ENCODE data around the gene FPR1.
"Not testable (repeated sequence)": the region's sequence is repeated elsewhere in the genome, so short reads cannot be mapped to it uniquely, and the experiment has no call there.

The FPR1 gene

DNA sequence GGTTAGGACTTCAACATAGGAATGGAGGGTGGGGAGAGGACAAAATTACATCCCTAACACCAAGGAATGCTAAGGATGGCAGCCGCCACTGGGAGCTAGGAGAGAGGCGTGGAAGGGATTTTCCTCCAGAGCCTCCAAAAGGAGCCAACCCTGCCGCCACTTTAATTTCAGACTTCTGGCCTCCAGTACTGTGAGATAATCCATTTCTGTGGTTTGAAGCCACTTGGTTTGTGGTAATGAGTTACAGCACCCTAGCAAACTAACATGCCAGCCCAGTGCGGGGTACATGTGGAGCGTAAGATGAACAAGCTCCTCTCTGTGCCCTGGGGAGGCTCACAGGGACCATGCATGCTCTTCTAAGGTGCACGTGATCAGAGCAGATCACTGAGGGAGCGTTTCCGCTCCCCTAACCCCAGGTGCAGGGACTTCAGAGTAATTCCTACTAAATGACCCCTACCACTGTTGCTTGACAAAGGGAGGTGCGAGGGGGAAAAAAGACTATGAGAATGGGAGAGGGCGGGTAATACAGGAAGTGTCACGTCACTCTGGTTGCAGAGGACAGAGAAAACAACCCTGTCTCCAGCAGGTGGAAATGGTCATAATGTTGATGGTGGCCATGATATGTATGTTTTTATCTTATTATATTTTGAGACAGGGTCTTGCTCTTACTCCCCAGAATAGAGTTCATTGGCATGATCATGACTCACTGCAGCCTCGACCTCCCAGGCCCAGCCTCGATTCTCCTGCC is 12.0 kb downstream of the FPR1 start:
- no peak overlapping the region for H3K9ac ChIP-seq (ENCODE audit: low read length)
- H3K4me3 ChIP-seq (ENCODE audit: low read depth, low read length, poor library complexity, severe bottlenecking): no peak overlapping the region
- no peaks in the 10 kb centered on the region for H3K27me3 ChIP-seq (ENCODE audit: insufficient read depth, low read length)
- no peaks in the 10 kb centered on the region for H3K9me2 ChIP-seq (ENCODE audit: low read depth, low read length)
- no peak for TF ChIP-seq EZH2 (IDR thresholded peaks at IDR 0.05; ENCODE audit: borderline replicate concordance, low read length)
- TF ChIP-seq, protein P1, sequence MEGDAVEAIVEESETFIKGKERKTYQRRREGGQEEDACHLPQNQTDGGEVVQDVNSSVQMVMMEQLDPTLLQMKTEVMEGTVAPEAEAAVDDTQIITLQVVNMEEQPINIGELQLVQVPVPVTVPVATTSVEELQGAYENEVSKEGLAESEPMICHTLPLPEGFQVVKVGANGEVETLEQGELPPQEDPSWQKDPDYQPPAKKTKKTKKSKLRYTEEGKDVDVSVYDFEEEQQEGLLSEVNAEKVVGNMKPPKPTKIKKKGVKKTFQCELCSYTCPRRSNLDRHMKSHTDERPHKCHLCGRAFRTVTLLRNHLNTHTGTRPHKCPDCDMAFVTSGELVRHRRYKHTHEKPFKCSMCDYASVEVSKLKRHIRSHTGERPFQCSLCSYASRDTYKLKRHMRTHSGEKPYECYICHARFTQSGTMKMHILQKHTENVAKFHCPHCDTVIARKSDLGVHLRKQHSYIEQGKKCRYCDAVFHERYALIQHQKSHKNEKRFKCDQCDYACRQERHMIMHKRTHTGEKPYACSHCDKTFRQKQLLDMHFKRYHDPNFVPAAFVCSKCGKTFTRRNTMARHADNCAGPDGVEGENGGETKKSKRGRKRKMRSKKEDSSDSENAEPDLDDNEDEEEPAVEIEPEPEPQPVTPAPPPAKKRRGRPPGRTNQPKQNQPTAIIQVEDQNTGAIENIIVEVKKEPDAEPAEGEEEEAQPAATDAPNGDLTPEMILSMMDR (IDR thresholded peaks at IDR 0.05; ENCODE audit: low read length): no peak
- H3K27ac ChIP-seq (ENCODE audit: low read depth, low read length, poor library complexity, severe bottlenecking): no peak overlapping the region
- no peaks in the 10 kb centered on the region for H3K36me3 ChIP-seq (ENCODE audit: insufficient read depth, low read length)
- H3K9me3 ChIP-seq (ENCODE audit: low read length): no peaks in the 10 kb centered on the region
- H3F3A ChIP-seq (ENCODE audit: insufficient read depth, low read length): no peaks in the 10 kb centered on the region
- no peaks in the 10 kb centered on the region for H3K4me1 ChIP-seq (ENCODE audit: insufficient read depth, low read length, severe bottlenecking)
- H2AFZ ChIP-seq (ENCODE audit: low read length): no peak overlapping the region
- H3K79me2 ChIP-seq (ENCODE audit: insufficient read depth, low read length): no peaks in the 10 kb centered on the region
- H3K4me2 ChIP-seq (ENCODE audit: low read length): no peak overlapping the region
- no peaks in the 10 kb centered on the region for H4K20me1 ChIP-seq (ENCODE audit: insufficient read depth, low read length)

DNA sequence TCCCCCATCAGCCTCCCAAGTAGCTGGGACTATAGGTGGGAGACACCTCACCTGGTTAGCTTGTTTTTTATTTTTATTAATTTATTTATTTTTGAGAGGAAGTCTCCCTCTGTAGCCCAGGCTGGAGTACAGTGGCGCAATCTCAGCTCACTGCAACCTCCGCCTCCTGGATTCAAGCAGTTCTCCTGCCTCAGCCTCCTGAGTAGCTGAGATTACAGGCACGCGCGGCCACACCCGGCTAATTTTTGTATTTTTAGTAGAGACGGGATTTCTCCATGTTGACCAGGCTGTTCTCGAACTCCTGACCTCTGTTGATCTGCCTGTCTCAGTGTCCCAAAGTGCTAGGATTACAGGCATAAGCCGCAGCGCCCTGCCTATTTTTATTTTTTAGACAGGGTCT is 13.2 kb downstream of the FPR1 start:
- not testable (repeated sequence) for H3K9ac ChIP-seq (ENCODE audit: low read length); H2AFZ ChIP-seq (ENCODE audit: low read length); H3K9me3 ChIP-seq (ENCODE audit: low read length); H3K4me1 ChIP-seq (ENCODE audit: insufficient read depth, low read length, severe bottlenecking); H3F3A ChIP-seq (ENCODE audit: insufficient read depth, low read length); H3K4me3 ChIP-seq (ENCODE audit: low read depth, low read length, poor library complexity, severe bottlenecking); H4K20me1 ChIP-seq (ENCODE audit: insufficient read depth, low read length); H3K4me2 ChIP-seq (ENCODE audit: low read length); H3K27me3 ChIP-seq (ENCODE audit: insufficient read depth, low read length); H3K27ac ChIP-seq (ENCODE audit: low read depth, low read length, poor library complexity, severe bottlenecking); H3K36me3 ChIP-seq (ENCODE audit: insufficient read depth, low read length); H3K79me2 ChIP-seq (ENCODE audit: insufficient read depth, low read length); H3K9me2 ChIP-seq (ENCODE audit: low read depth, low read length)

DNA sequence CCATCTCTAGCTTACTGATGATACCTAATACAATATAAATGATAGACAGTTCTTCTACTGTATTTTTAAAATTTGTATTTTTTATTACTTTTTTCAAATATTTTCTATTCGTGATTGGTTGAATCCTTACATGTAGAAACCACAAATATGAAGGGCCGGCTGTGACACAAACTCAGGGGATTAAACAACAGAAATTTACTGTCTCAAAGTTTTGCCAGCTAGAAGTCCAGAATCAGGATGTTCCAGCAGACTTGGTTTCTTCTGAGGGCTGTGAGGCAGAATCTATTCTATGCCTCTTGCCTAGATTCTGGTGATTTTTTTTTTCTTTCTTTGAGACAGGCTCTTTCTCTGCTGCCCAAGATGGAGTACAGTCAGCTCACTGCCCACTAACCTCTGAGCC is 13.8 kb downstream of the FPR1 start:
- no peak overlapping the region for H3K27ac ChIP-seq (ENCODE audit: low read depth, low read length, poor library complexity, severe bottlenecking)
- H3K9me2 ChIP-seq (ENCODE audit: low read depth, low read length): no peaks in the 10 kb centered on the region
- TF ChIP-seq EZH2 (IDR thresholded peaks at IDR 0.05; ENCODE audit: borderline replicate concordance, low read length): no peak
- TF ChIP-seq, protein P1 (IDR thresholded peaks at IDR 0.05; ENCODE audit: low read length): no peak
- H3K9ac ChIP-seq (ENCODE audit: low read length): no peak overlapping the region
- no peaks in the 10 kb centered on the region for H3K27me3 ChIP-seq (ENCODE audit: insufficient read depth, low read length)
- H3K79me2 ChIP-seq (ENCODE audit: insufficient read depth, low read length): no peaks in the 10 kb centered on the region
- no peaks in the 10 kb centered on the region for H3K36me3 ChIP-seq (ENCODE audit: insufficient read depth, low read length)
- H2AFZ ChIP-seq (ENCODE audit: low read length): no peak overlapping the region
- H4K20me1 ChIP-seq (ENCODE audit: insufficient read depth, low read length): no peaks in the 10 kb centered on the region
- no peak overlapping the region for H3K4me3 ChIP-seq (ENCODE audit: low read depth, low read length, poor library complexity, severe bottlenecking)
- H3K9me3 ChIP-seq (ENCODE audit: low read length): no peaks in the 10 kb centered on the region
- H3K4me1 ChIP-seq (ENCODE audit: insufficient read depth, low read length, severe bottlenecking): no peaks in the 10 kb centered on the region
- no peak overlapping the region for H3K4me2 ChIP-seq (ENCODE audit: low read length)
- no peaks in the 10 kb centered on the region for H3F3A ChIP-seq (ENCODE audit: insufficient read depth, low read length)

DNA sequence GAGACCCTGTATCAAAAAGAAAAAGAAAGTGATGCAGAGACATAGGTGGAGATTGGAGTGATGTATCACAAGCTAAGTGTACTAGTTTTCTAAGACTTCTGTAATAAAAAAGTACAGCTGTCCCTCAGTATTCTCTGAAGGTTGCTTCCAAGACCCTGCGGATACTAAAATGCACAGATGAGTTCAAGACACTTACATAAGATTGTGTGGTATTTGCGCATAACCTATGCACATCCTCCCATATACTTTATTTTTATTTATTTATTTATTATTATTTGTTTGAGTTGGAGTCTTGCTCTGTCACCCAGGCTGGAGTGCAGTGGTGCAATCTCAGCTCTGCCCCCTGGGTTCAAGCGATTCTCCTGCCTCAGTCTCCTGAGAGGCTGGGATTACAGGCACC is 14.3 kb downstream of the FPR1 start:
- Histone ChIP-seq H3K9ac (ENCODE audit: low read length) (no peak overlapping the region), H3K27me3 (ENCODE audit: insufficient read depth, low read length) (no peaks in the 10 kb centered on the region), H3K4me1 (ENCODE audit: insufficient read depth, low read length, severe bottlenecking) (no peaks in the 10 kb centered on the region), H3K27ac (ENCODE audit: low read depth, low read length, poor library complexity, severe bottlenecking) (no peak overlapping the region), H3K4me3 (ENCODE audit: low read depth, low read length, poor library complexity, severe bottlenecking) (no peak overlapping the region), H2AFZ (ENCODE audit: low read length) (no peak overlapping the region), H3K36me3 (ENCODE audit: insufficient read depth, low read length) (no peaks in the 10 kb centered on the region), H3K79me2 (ENCODE audit: insufficient read depth, low read length) (no peaks in the 10 kb centered on the region), H3F3A (ENCODE audit: insufficient read depth, low read length) (no peaks in the 10 kb centered on the region), H3K9me3 (ENCODE audit: low read length) (no peaks in the 10 kb centered on the region), H4K20me1 (ENCODE audit: insufficient read depth, low read length) (no peaks in the 10 kb centered on the region), H3K4me2 (ENCODE audit: low read length) (no peak overlapping the region), H3K9me2 (ENCODE audit: low read depth, low read length) (no peaks in the 10 kb centered on the region)
- no peak for TF ChIP-seq EZH2 (IDR thresholded peaks at IDR 0.05; ENCODE audit: borderline replicate concordance, low read length)
- TF ChIP-seq, protein P1 (IDR thresholded peaks at IDR 0.05; ENCODE audit: low read length): no peak
